AML-193 (cell line): ENCODE results near the gene FGD3.

Experiments used
- DNase-seq, 2 experiments: peaks; one replicate each; lab custom pipeline; 2025; lab: John Stamatoyannopoulos, UW

The FGD3 gene

GRCh38 chr9:93031629-93032430, 84.5 kb downstream of the FGD3 start:
- no peak for DNase-seq

- DNase-seq = no peak
These were observed 85.2 kb downstream of the FGD3 start for GRCh38 chr9:93032545-93032944.

- no peak for DNase-seq
These were observed 86.2 kb downstream of the FGD3 start for GRCh38 chr9:93033531-93033930.

- DNase-seq = no peak
These were observed 87.9 kb downstream of the FGD3 start for GRCh38 chr9:93035106-93035660.

GRCh38 chr9:93035821-93036351, 88.6 kb downstream of the FGD3 start:
- no peak for DNase-seq

GRCh38 chr9:93036887-93037475, 89.7 kb downstream of the FGD3 start:
- no peak for DNase-seq

- peak; percentile 36 to 50 for DNase-seq
These were observed 90.2 kb downstream of the FGD3 start for GRCh38 chr9:93037476-93037971.

- no peak for DNase-seq
These were observed 91.6 kb downstream of the FGD3 start for GRCh38 chr9:93038918-93039317.

- no peak for DNase-seq
These were observed 92.1 kb downstream of the FGD3 start for GRCh38 chr9:93039456-93039855.

GRCh38 chr9:93039976-93040375, 92.7 kb downstream of the FGD3 start:
- no peak for DNase-seq

GRCh38 chr9:93040409-93040808, 93.1 kb downstream of the FGD3 start:
- DNase-seq = no peak

- no peak for DNase-seq
These were observed 93.9 kb downstream of the FGD3 start for GRCh38 chr9:93041108-93041802.

- peak; percentile 50 to 55 for DNase-seq
These were observed 95.8 kb downstream of the FGD3 start for GRCh38 chr9:93043122-93043521.

- DNase-seq = peak; percentile 83 to 89
These were observed 98.2 kb downstream of the FGD3 start for GRCh38 chr9:93045521-93045920.

GRCh38 chr9:93048566-93049448, 101.5 kb downstream of the FGD3 start:
- no peak for DNase-seq

GRCh38 chr9:93049491-93049890, 102.2 kb downstream of the FGD3 start:
- no peak for DNase-seq

- no peak for DNase-seq
These were observed 102.9 kb downstream of the FGD3 start for GRCh38 chr9:93050231-93050630.

- no peak for DNase-seq
These were observed 104.4 kb downstream of the FGD3 start for GRCh38 chr9:93051680-93052089.

- no peak for DNase-seq
These were observed 105.6 kb downstream of the FGD3 start for GRCh38 chr9:93052791-93053540.

- DNase-seq = no peak
These were observed 106.5 kb downstream of the FGD3 start for GRCh38 chr9:93053781-93054331.
